NCI-H128 (cell line): Measurements from ENCODE around the gene PKD2L2.
"Not testable (repeated sequence)": the region's sequence is repeated elsewhere in the genome, so short reads cannot be mapped to it uniquely, and the experiment has no call there.

Experiments
- DNase-seq: peaks from one replicate; lab custom pipeline; 2025; ENCODE audit not compliant: unreplicated experiment; lab: John Stamatoyannopoulos, UW

Gene PKD2L2

DNA sequence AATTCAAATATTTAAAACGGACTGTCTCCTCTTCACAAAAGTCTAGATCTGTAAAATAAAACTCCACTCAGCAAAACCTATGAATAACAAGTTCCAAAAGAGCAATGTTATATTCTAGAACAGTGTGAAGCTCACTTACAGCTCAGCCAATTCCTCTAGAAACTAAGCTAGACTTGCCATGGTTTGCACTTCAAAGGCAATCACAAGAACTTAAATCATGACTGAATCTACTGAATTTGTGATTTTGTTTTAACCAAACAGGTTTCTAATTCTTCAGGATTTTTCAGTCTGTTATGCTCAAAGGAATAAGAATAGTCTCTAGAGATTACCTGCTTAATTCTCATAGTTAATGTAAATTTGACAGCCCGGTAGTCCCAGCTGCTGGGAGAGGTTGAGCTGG lies 1.4 kb upstream of the PKD2L2 start:
- no peak for DNase-seq

DNA sequence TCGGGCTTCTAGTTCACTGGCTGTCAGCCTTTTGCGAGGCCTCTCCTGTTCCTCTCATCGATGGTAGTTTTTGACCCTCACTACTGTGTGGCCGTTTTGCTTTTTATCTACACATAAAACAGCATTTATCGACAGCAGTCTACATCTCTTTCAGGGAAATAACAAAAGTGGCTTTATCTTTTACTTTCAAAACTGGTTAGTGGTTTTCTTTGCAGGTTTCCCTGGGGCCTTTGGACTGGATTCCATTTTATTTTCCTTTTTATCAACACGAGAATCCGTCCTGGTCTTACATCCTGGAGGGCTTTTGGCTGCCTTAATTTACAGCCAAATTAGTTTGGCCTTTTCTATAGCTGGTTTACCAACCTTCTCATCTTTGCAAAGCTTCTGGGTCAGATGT lies 793 bp upstream of the PKD2L2 start:
- no peak for DNase-seq

DNA sequence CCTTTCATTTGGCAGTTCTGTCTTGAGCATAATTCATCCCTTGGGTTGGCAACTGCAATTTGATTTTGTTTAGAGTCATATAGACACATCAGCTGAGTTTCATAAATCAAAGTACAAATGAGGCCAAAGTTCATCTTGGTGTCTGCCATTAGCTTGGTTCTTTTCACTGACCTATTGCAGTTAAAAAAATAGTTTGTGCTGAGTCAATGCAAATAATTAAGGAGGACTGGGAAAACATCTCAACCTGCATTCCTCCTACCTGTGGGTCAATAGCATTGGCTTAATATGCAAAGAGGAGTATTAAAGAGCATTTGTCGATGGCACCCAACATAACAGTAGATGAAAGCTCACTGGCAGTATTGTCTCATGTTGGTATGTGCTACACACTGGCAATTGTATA lies 1.6 kb downstream of the PKD2L2 start:
- DNase-seq: no peak

DNA sequence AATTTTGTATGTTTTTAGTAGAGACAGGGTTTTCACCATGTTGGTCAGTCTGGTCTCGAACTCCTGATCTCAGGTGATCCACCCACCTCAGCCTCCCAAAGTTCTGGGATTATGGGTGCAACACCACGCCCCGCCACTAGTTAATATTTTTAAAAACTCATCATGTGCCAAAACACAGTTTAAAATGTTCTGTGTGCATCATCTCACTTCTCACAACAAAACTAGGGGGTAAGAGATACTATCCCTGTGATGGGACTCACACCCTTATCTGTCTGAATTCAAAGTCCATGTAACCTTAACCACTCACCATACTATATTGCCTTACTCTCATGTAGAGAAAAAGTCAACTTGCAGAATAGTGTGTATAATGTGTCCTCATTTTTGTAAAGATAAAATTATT lies 2.6 kb downstream of the PKD2L2 start:
- DNase-seq: no peak

DNA sequence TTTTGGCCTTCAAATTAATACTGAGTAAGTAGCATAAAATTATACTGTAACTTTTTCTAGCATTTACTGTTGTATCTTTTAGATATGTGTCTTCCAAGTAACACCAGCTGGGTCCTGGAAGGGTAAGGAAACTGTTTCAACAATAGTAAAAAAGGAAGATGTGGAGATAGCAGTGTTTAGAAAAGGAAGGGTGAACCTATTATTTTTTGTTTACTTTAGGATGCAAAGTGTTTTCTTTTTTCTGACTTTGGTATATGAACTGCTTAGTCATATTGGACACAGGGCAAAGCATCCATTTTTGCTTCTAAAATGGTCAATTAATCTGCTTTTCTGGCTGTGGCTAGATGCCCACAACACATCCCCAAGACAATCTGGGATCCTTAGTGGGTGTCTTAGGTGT lies 5.3 kb downstream of the PKD2L2 start:
- DNase-seq: no peak

DNA sequence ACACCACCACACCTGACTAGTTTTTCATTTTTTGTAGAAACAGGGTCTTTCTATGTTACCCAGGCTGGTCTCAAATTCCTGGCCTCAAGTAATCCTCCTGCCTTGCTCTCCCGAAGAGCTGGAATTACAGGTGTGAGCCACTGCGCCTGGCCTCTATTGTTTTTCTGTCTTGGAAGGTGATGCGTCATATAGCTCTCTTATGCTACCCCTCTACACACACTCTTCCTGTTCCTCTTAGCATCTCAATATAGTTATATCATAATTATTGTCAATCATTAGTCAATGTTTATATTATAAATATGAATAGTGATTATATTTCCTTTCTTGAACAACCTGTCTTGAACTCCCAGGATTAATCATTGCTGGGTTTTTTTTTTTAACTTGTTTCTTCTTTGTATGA lies 7.3 kb downstream of the PKD2L2 start:
- DNase-seq: no peak

DNA sequence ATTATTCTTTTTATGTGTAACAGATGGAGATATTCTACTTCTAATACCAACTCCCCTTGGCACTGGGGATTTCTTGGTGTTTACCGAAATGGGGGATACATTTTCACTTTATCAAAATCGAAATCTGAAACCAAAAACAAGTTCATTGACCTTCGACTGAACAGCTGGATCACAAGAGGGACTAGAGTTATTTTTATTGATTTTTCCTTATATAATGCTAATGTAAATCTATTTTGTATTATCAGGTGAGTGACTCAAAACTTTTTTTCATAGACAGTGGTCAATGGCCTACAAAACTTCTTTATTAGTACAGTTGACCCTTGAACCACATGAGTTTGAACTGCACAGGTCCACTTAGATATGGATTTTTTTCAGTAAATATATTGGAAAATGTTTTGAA lies 10.2 kb downstream of the PKD2L2 start:
- DNase-seq: no peak

DNA sequence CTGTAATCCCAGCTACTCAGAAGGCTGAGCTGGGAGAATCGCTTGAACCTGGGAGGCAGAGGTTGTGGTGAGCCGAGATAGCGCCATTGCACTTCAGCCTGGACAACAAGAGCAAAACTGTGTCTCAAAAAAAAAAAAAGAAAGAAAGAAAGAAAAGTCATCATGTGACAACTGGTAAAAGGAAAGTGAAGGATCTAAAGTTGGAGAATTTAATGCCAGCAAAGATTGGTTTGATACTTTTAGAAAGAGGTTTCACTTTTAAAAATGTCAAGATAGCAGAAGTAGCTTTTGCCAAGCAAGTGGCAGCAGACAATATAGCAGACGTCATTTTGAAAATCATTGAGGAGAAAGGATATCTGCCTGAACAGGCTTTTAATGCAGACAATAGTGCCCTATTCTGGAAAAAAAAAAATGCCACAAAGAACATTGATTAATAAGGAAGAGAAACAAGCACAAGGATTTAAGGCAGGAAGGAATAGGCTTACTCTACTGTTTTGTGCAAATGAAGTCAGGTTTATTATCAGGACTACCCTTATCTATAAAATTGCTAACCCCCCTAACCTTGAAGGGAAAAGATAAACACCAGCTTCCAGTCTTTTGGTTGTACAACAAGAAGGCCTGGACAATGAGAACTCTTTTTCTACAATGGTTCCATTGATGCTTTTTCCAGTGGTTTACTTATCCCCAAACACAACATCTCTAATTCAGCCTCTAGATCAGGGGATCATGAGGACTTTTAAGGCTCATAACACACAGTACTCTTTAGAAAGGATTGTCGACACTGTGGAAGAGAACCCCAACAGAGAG lies 12.0 kb downstream of the PKD2L2 start:
- no peak for DNase-seq

DNA sequence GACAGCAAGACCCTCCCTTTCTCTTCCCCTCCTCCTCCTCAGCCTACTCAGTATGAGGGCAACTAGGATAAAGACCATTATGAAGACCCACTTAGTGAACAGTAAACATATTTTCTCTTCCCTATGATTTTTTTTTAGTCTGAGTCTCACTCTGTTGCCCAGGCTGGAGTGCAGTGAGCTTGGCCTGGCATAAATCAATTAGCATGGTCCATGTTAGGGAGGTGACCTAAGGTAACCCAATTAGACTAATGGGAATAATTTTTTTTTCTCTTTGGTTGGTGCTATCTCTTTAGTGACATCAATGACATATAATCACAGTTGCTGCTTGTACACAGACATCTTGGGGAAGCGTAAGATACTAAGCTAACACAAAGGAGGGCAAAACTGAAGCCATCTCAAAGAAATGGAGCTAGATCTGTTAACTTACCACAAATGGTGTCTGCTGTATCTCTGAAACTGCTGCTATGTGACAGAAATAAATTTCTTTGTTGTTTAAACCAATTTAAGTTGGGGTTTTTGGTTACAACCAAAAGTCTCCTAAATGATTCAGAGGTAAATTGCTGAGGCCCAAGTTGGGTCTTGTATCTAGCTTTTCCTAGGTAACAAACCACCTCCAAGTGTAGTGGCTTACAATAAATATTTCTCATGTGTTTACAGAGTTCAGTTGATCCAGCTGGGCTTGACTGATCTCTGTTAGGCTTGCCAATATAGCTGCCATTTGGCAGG lies 13.3 kb downstream of the PKD2L2 start:
- no peak for DNase-seq

DNA sequence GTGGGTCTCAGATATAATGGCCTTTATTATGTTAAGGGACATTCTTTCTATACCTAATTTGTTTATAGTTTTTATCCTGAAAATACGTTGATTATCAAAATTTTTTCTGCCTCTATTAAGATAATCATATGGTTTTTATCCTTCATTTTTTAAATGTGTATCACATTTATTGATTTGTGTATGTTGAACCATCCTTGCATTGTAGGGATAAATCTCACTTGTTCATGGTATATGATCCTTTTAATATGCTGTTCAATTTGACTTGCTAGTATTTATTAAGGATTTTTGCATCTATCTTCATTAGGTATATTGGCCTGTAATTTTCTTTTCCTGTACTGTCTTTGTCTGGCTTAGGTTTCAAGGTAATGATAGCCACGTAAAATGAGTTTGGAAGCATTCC lies 25.5 kb downstream of the PKD2L2 start:
- DNase-seq: no peak

DNA sequence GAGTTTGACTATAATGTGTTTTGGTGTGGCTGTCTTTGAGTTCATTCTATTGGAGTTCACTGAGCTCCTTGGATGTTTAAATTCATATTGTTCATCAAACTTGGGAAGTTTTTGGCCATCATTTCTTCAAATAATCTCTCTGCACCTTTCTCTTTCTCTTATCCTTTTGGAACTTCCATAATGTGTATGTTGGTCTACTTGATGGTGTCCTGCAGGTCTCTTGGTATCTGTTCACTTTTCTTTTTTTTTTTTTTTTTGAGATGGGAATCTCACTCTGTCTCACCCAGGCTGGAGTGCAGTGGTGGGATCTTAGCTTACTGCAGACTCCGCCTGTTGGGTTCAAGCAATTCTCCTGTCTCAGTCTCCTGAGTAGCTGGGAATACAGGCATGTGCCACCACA lies 27.7 kb downstream of the PKD2L2 start:
- DNase-seq: no peak

DNA sequence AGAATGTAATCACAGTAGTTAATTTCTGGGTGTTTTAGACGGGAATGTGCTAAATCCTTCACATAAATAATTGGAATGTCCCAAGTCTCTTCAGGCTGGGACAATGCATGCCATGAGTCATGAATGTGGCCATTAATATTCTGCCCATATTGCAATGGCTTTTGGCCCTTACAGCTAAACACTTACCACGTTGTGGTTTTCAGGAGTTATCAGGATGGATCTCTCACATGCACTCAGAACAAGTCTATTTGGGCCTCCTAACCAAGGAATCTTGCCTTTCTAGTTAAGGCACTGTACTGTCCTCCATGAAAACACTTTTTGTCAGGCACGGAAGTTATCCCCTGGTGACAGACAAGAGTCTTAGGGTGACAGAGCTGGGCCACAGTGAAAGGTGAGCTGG lies 32.7 kb downstream of the PKD2L2 start:
- DNase-seq: no peak

DNA sequence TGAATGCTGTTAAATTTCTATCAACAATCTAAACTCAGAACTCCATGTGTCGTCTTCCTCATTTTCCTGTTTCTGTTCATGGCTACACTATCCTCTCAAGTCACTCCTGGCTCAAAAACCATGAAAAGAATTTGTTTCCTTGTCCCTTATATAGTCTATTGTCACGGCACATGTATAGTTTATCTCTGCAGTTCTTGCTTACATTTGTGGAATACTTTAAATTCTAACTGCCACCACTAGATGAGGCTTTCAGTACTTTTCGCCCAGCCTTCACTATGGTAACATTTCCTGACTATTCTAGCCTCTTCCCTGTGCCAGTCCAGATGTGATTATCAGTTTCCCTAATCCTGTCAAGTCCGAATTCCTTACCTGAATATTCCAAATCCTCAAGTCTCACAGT lies 34.6 kb downstream of the PKD2L2 start:
- DNase-seq: no peak

DNA sequence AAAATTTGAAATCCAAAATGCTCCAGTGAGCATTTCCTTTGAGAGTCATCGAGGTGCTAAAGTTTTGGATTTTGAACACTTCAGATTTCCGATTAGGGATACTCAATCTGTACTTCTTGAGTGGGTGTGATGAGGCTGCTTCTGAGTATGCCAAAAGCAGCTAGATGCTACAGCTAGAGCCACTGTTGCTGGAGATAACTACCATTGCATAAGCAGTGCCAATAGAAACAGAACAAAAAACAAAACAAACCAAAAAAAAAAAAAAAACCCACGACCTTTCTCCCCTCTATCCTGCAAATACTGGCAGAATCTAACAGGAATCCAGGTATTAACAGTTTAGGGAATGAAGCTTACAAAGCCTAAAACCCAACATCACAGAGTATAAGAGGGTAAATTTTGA lies 43.5 kb downstream of the PKD2L2 start:
- no peak for DNase-seq

DNA sequence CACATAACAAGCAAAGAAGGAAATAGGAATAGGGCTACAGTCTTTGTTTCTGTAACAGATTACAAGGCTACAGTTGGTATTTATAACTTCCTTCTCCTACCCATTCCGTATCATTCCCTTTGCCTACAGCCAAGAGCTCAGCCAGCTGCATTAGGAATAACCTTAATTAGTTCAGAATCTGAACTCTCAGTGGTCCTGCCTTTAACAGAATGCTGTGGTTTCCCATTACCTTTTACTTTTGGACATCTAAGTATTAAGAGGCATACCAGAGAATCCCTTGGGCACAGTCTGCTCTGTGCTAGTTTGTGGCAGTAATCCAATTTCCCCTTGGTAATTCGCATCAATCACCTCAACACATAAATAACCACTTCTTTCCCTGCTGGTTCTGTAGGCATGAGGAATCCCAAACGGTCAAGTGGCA lies 44.2 kb downstream of the PKD2L2 start:
- DNase-seq: peak; percentile 7

DNA sequence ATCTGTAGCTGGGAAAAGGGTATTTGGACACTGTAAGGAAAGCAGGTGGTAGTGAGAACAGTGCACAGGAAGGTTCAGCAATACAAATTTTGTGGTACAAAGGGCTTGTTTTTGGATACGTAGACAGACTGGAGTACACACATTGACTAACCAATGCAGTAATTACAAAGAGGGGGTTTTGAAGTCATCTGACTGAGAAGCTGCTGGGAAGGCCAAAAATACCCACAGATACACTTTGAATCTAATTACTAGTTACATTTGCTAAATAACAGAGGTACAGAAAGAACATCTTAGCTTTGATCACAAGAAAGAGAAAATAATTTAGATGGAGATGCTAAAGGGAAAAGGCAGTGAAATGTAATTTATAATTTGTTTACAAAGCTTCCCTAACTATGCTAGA lies 45.9 kb downstream of the PKD2L2 start:
- no peak for DNase-seq

DNA sequence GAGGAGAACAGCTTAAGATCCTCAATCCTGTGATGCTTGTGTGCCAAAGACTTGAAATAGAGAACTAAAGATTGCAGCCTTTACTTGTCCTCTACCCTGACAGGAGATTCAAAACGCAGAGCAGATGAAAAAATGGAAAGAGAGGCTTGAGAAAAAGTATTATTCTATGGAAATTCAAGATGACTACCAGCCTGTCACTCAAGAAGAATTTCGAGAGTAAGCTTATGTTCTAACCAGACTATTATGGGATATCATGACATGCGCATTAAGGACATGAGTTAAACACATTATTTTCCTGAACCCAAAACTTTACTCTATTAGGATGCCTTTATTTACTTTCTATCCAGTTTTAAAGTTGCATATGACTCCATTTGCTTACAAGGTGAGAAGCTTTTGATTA lies 46.4 kb downstream of the PKD2L2 start:
- no peak for DNase-seq

DNA sequence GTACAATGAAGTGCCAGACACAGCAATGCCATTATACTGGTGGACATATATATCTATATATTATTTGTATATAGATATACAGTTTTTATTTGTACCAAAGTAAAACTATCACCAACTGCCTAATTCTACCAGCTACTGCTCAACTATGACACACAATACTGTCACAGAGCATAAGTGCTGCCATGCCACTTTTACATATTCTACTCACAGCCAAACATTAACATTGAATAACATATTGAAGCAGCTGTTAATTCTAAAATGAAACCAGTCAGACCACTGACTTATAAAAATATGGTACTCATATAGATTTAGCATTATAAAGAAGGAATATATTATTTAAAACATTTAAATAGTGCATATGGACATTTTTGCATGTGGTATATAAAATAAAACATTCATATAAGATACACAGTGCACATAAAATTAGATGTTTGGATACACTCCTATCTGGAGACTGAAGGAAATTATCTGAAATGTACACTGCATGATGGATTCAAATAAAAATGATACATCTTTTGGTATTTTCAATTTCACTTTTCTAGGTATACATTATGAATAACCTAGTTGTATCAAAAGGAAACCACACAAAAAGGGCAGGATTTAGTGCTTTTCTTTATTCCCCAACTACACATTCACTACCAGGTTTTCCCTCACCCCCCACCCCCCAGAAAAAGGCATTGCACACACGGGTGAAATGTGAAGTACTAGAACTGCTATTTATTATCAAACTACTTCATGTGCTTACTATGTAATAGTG lies 48.9 kb downstream of the PKD2L2 start:
- DNase-seq: no peak

DNA sequence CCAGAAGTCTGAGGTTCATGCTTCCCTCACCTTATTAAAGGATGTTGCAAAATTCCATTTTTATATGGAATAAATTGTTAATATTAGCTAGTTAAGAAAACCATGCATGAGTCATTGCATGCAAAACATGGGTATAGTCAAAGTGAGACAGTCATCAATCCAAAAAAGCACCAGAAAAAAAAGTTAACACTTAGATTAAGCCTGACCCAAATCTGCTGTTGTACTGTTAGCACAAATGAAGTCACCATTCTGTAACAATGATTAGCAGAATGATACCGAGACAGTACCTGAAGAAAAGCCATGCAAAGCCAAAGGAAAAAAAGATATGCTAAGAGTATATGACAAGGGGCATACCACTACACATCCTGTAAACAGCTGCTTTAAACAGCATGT lies 49.5 kb downstream of the PKD2L2 start:
- no peak for DNase-seq

DNA sequence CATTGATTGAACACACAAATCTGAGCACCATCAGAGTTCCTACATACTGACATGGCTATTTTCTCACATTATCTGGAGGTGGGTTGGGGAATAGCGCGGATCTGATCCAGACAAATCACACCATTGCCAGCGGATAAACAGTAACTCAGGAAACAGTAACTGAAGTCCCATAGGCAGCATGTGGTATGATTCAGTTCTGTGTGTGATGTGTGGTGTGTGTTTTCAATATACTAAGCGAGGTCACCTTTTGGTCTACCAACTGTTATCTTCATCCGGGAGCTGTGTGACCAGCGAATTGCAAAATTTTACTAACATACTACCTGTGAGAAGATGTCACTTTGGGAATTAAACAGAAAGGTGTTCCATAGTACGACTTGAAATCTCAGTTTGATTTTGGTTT lies 50.1 kb downstream of the PKD2L2 start:
- DNase-seq: no peak

DNA sequence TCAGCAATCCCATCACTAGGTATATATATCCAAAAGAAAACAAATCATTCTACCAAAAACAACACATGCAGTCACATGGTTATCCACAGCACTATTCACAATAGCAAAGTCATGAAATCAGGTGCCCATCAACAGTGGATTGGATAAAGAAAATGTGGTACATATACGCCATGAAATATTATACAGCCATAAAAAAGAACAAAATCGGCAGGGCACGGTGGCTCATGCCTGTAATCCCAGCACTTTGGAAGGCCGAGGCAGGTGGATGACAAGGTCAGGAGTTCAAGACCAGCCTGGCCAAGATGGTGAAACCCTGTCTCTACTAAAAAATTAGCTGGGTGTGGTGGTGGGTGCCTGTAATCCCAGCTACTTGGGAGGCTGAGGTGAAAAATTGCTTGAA lies 55.0 kb downstream of the PKD2L2 start:
- not testable (repeated sequence) for DNase-seq

DNA sequence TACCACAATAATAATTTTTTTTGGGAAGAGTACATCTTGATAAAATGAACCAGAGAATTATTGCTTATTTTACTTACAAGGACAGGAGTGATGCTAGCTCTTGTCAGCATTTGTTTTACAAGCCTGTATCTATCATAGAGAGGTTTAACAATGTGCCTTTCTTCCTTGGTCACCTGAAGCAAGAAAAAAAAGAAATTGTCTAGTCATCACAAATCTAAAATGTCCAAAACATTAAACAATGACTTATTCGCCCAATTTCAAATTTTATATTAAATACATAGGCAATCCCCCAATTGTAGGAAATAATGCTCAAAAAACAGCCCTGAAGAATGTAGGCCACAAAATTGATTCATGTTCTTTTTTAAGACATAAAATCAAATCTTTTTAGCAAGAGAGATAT lies 56.6 kb downstream of the PKD2L2 start:
- no peak for DNase-seq
